CD4-positive, alpha-beta T cell treated with Interleukin-6 at 100 ng/mL for 8 hours (primary cell): Measurements from ENCODE around the gene TOGARAM2.

Source experiments
- DNase-seq: peaks from one replicate; pipeline ENCODE4 v3.0.0-alpha.2; 2020; ENCODE audit warnings: mixed read lengths, low spot score

Gene TOGARAM2

GRCh38 chr2:29021886-29022285 lies 40.8 kb downstream of the TOGARAM2 start:
- DNase-seq = no peak

DNA sequence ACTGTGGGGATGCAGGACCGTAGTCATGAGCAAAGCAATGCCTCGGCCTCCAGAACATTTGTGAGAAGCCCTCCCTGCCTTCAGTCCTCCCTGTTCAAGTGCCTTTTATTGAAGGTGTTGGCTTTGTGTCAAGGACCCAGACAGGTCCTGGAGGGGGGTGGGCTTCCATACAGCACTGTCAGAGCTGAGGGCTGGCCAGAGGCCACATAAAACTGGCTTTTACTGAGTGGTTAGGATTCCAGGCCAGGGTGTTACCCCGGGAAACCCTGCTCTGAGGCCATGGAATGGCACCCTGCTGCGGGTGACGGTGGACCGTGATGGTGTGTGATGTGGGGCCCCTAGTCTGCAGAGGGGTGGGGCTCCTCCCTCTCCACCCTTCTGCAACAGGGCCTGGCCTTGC lies 41.6 kb downstream of the TOGARAM2 start:
- DNase-seq = no peak

DNA sequence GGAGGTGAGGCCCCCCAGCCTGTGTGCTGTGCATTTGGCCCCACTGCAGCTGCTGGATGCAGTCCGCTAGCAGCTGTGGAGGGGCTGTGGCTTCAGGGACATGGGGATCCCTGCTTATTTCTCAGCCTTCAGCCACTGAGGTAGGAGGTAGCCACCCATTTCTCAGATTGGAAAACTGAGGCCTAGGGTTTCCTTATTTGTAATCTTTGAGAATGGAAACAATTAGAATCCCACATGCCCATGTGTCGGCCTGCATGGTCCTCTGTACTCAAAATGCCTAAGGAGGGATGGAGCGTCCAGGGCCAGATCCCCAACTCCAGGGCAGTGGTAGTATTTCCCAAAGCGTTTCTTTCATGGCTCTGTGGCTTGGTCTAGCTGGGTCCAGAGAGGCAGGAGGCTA lies 42.1 kb downstream of the TOGARAM2 start:
- no peak for DNase-seq

- DNase-seq = no peak
Observed at GRCh38 chr2:29024882-29025430, 43.9 kb downstream of the TOGARAM2 start.

- DNase-seq = no peak
Observed at GRCh38 chr2:29025711-29026110, 44.6 kb downstream of the TOGARAM2 start.

DNA sequence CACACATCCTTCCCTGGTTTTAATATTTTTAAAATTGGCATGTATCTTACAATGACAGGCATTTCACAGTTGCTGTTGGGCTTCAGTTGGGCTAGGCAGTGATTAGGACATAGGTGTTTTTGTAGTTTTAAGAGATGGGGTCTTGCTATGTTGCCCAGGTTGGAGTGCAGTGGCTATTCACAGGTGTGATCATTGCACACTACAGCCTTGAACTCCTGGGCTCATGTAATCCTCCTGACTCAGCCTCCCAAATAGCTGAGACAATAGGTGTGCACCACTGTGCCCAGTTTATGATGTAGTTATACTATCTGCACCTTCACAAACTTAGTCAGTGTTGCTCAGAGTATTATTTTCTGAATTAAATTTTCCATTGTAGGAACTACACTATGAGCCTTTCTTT lies 49.9 kb downstream of the TOGARAM2 start:
- DNase-seq = no peak

DNA sequence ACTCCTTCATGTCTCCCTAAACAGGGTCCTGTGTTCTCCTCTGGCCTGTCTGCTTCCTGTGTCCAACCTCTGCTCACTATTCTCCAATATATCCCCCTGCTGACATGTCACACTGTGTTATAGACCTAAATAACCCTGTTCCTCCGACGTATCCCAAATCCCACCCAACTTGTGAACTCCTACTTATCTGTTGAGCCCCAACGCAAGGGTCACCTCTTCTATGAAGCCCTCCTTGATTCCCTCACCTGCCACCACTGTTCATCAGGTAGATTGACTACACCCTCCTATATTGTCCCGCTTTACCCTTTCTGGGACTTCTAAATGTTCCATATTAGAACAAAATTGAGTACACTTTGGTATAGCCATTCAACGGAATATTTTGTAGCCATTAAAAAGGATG lies 51.1 kb downstream of the TOGARAM2 start:
- no peak for DNase-seq

DNA sequence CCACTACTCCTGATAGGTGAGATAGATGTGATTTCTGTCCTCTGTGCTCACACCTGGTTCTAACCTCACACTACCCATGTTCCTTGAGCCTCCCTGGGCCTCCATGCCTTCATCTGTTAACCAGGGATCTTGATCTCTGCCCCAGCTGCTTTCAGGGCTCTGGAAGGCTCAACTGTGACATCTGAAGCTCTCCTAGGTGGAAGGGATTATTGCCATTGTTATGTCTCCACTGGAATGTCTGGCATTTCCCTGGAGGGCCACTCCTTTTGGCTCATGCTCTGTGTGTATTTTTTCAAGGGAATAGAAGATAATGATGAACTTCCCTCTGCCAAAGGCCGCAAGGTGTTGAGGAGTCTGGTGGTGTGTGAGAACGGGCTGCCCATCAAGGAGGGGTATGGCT lies 52.1 kb downstream of the TOGARAM2 start:
- DNase-seq = no peak

DNA sequence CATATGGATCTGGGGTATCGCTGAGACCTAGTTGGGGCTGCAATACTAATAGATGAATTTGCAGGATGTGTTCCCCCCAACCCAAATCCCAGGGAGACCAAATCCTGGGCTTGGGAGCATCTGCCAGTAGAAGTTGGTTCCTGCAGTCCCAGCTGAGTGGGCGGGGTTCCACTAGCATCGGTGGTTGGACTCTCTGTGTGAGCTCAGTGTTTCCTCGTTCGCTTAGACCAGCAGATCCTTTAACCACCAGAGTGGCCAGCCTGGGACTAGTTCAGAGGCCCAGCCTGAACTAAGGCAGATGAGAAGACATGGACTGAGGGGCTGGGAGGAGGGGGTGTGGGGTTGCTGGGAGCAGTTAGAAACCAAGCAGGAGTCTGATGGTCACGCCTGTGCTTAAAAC lies 52.6 kb downstream of the TOGARAM2 start:
- no peak for DNase-seq

DNA sequence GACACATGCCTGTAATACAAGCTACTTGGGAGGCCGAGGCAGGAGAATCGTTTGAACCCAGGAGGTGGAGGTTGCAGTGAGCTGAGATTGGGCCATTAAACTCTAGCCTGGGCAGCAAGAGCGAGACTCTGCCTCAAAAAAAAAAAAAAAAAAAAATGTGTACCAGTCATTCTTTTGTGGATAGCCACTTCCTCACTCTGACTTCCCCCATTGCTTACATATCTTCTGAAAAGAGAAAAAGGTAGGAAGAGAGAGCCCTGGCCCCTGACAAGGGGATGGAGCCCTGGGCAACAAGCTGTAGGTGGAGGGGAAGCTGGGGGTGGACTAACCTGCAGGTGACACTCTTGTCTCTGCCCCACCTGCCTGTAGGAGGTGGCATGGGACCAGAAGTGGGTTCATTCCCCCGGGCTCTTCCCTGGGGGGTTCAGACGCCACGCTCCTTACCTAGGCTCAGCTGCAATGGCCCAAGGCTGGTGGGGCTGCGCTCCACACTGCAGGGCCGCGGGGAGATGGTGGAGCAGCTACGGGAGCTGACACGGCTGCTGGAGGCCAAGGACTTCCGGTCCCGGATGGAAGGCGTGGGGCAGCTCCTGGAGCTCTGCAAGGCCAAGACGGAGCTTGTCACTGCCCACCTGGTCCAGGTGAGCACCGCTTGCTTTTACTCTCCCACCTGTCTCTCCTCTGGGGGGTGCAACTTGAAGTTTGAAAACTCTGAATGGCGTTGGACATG lies 54.1 kb downstream of the TOGARAM2 start:
- DNase-seq = no peak

GRCh38 chr2:29039718-29040480 lies 58.8 kb downstream of the TOGARAM2 start:
- DNase-seq = no peak

DNA sequence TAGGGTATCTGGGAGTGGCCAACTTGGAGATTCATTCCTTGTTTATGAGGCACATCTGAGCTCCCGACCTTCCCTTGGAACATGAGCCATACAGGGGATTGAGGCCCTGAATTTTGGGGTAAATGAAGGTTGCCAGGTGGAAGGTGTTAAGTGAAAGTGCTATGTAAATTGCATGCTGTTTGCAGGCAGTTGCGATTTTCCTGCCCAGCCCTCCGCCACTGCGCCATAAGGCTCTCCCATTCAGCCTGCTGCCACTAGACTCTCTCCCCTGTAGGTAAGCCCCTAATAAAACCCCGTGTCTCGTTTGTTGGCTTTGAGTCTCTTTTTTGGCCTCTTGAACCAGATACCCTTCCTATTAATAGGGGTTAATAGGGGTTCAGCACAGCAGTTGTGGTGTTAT lies 59.5 kb downstream of the TOGARAM2 start:
- DNase-seq = no peak

DNA sequence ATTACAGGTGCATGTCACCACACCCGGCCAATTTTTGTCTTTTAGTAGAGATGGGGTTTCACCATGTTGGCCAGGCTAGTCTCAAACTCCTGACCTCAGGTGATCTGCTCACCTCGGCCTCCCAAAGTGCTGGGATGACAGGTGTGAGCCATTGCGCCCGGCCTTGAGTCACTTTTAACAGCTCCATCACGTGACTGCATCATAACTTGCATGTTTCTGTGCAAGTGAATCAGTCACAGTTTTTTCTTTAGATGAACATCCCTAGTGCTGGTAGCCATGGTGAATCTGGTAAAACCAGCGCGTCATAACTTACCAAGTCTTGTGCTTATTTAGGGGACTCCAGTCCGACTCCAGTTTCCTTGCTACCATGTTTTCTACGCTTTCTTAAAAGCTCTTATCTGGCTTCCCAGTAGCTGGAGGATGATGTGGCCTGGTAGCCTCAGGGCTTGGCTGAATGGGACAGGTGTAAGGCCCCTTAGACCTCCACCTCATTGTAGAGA lies 60.1 kb downstream of the TOGARAM2 start:
- no peak for DNase-seq

- no peak for DNase-seq
Observed at GRCh38 chr2:29042561-29043075, 61.5 kb downstream of the TOGARAM2 start.

DNA sequence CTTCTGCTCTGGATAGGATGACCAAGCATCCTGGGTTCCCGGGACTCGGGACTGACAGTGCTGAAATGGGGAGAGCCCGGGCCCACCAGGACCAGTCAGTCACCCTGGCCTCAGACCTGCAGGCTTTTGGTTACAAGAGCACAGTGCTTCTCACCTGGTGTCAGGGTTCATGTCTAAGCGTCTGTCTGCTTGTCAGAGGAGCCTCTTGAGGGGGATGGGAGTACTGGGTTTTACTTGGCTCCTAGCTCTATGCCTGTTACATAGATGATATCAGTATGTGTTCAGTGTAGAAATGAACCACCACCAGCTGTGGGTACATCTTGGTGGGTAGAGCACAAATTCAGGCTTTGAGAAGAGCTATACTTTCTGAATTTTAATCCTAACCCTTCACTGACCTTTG lies 63.4 kb downstream of the TOGARAM2 start:
- no peak for DNase-seq

DNA sequence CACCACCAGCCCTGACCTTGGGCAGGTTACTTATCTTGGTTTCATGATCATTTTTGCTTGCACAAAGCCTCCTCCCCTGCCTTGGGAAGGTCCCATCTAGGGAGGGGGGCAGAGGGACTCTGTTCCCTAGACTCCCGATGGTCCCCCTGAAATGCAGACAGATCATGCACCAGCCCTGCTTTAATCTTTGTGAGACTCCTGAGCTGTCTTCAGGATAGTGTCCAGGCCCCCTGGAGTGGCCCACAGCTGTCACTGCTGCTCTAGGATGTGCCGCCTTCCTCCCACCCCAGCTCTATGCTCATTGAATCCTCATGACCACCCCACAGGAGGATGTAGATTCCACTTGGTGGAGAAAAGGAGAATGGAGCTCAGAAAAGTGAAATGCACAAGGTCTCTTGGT lies 65.2 kb downstream of the TOGARAM2 start:
- no peak for DNase-seq

DNA sequence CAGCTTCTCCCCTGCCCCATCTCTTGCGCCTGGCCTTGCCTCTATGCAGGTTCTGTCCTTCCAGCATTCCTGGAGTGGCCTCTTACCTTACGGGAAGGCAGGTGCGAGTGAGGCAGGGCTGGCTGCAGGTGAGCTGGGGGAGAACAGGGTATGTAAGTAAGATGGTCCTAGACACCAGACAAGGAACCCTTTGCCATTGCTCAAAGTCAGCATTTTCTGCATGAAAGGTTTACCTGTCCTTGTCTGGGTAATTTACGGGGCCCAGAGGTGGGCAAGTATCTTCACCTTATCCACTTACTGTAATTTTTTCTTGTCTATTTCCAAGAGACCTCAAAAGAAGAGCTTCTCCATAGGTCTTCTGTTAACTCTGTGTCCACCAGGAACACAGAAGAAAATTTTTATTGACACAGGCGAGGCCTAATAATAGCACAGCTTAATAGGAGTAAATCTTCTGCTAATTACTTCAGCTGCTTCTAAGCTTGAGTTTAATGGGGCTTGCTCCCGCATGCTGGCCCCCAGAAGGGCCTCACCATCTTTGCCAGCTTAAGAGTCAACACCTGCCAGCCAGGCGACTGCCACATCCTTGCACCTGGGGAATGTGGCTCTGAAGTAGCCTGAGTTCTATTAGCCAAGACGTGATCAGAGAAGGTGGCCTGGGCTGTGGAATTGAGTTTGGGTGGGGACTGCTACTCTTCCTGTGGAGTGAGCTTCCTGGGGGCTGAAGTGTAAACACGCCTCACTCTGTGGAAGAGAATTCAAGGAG lies 66.2 kb downstream of the TOGARAM2 start:
- no peak for DNase-seq

DNA sequence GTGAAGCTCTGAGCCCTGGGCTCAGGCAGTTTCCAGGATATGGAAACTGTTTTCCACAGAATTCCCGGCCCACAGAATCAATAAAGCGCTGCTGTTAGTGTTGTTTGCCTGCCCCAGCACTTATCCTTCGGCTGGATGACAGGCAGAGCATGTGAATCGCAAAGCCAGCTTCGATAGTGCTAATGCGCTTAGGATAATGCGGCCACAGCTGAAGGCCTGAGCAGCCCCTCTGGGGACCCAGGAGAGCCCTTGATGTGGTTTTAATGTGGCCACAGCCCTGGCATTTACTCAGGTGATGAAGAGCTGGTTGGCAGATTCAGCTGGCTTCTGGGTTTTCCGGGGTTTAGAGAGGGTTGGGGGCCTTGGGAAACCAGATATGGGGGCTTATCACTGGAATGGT lies 69.5 kb downstream of the TOGARAM2 start:
- no peak for DNase-seq

GRCh38 chr2:29051730-29052129 lies 70.6 kb downstream of the TOGARAM2 start:
- no peak for DNase-seq

GRCh38 chr2:29052807-29053206 lies 71.7 kb downstream of the TOGARAM2 start:
- no peak for DNase-seq

- DNase-seq = no peak
Observed at GRCh38 chr2:29053223-29053622, 72.1 kb downstream of the TOGARAM2 start.
